ENCODE measurements around the gene CREB3L4.

DNA sequence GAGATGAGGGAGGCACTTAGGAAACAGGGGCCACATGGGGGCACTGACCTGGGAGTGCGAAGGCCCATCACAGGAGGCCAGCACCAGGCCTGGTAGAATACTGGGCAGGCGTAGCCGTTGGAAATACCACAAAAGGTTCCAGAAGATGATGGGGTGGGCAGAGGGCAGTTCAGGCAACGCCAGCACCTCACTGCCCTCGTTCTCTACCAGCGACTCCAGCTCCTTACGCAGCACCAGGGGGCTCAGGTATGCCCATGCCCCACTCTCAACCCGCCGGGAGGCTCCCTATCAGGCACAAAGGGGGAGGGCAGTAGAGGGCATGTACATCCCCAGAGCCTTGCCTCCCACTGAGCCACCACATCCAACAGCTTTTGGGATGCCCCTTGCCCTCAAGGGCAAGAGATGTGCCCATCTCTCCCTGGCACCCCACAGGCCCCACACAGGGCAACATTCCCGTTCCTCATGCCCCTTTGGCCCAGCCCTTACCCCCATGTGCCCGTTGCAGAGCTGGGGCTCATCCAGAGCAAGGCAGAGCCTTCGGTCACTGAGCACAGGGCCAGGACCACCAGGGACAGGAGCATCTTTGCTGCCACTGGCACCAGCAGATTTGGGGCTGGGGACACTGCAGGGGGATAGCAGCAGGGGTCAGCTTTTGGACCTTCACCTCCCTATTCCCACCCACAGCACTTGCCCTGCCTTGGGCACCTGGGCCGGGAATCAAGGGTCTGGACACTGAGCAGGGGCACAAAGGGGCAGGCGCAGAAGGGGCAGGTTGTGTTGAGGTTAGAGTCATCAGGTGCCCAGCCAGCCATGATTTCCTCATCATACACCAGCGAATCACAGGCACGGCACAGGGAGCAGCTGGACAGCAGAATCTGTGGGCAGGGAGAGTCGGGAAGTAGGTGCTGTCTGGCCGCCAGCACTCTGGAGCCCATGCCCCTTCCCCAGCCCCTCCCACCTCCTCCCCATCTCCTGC is 35.3 kb upstream of the CREB3L4 start:
- TF ChIP-seq EZH2 (IDR thresholded peaks at IDR 0.05; ENCODE audit: insufficient read depth, poor library complexity, severe bottlenecking) (no peak), EZH2phosphoT487 (IDR thresholded peaks at IDR 0.05; ENCODE audit: insufficient read depth, low read depth) (no peak)

Measured in GM23248 (cell line).